Neural progenitor cell (in vitro differentiated cells): ENCODE measurements around the gene PODNL1. TPM values are rescaled to one million over a fixed set of nuclear protein-coding genes. Genes with fewer than 3 reads are reported as not detected.
A peak's percentile ranks its signal among the peaks of the same experiment; 100 is the strongest.

ENCODE experiments used
- DNase-seq: peaks from one replicate; pipeline ENCODE4 v3.0.0-alpha.2; 2016; ENCODE audit warnings: low spot score
- H2AFZ ChIP-seq: fragments of 200-600 bp; sonication (generic); replicated peaks from 2 replicates; pipeline ENCODE4 v1.6.1; 2016; ENCODE audit warnings: antibody characterized with exemption
- H3F3A ChIP-seq: fragments of 200-600 bp; sonication (generic); 2 replicates; pipeline ENCODE4 v1.6.1; 2016; ENCODE audit warnings: antibody characterized with exemption, low read depth
- H3K27ac ChIP-seq: fragments of 200-600 bp; sonication (generic); 2 replicates; pipeline ENCODE4 v1.5.1; 2016; ENCODE audit warnings: mild to moderate bottlenecking
- H3K27me3 ChIP-seq: fragments of 200-600 bp; sonication (generic); 2 replicates; pipeline ENCODE4 v1.6.1; 2016; ENCODE audit warnings: mild to moderate bottlenecking, moderate library complexity
- H3K36me3 ChIP-seq: fragments of 200-600 bp; sonication (generic); 2 replicates; pipeline ENCODE4 v1.5.1; 2016
- H3K4me1 ChIP-seq: fragments of 200-600 bp; sonication (generic); 2 replicates; pipeline ENCODE4 v1.6.1; 2016; ENCODE audit warnings: mixed run types
- H3K4me2 ChIP-seq: fragments of 200-600 bp; sonication (generic); 2 replicates; pipeline ENCODE4 v1.6.1; 2016
- H3K4me3 ChIP-seq: fragments of 200-600 bp; sonication (generic); 2 replicates; pipeline ENCODE4 v1.5.1; 2016
- H3K79me2 ChIP-seq: fragments of 200-600 bp; sonication (generic); 2 replicates; pipeline ENCODE4 v1.6.1; 2016; ENCODE audit warnings: low read depth
- H3K9ac ChIP-seq: fragments of 200-600 bp; sonication (generic); 2 replicates; pipeline ENCODE4 v1.6.1; 2016
- H3K9me3 ChIP-seq: fragments of 200-600 bp; sonication (generic); 2 replicates; pipeline ENCODE4 v1.5.1; 2016; ENCODE audit warnings: low read depth
- H4K20me1 ChIP-seq: fragments of 200-600 bp; sonication (generic); 2 replicates; pipeline ENCODE4 v1.6.1; 2016; ENCODE audit warnings: low read depth
- H3K27ac Mint-ChIP-seq: 3 replicates; pipeline ENCODE4 v1.8.0; 2021; ENCODE audit warnings: mixed read lengths
- H3K27me3 Mint-ChIP-seq: 2 replicates; pipeline ENCODE4 v1.8.0; 2022; ENCODE audit warnings: low read depth, mild to moderate bottlenecking, inconsistent platforms, moderate library complexity, mixed read lengths; ENCODE audit not compliant: insufficient read depth
- H3K36me3 Mint-ChIP-seq: 3 replicates; pipeline ENCODE4 v1.8.0; 2021; ENCODE audit warnings: mixed read lengths
- H3K4me1 Mint-ChIP-seq: 3 replicates; pipeline ENCODE4 v1.8.0; 2021; ENCODE audit warnings: mixed read lengths
- H3K4me3 Mint-ChIP-seq: 3 replicates; pipeline ENCODE4 v1.8.0; 2021; ENCODE audit warnings: mild to moderate bottlenecking, moderate library complexity, mixed read lengths
- H3K9me3 Mint-ChIP-seq: 3 replicates; pipeline ENCODE4 v1.8.0; 2020; ENCODE audit warnings: mixed read lengths
- CTCF ChIP-seq: fragments of 200-600 bp; sonication (generic); IDR thresholded peaks from 2 replicates; pipeline ENCODE4 v1.5.1; 2017; ENCODE audit warnings: antibody characterized with exemption, mild to moderate bottlenecking
- EZH2 ChIP-seq: fragments of 200-600 bp; sonication (generic); IDR thresholded peaks from 2 replicates; pipeline ENCODE4 v1.6.1; 2017; ENCODE audit warnings: antibody characterized with exemption, mild to moderate bottlenecking, moderate library complexity
- EZH2phosphoT487 ChIP-seq: fragments of 200-600 bp; sonication (generic); IDR thresholded peaks from 2 replicates; pipeline ENCODE4 v1.6.1; 2017; ENCODE audit warnings: antibody characterized with exemption
- total RNA-seq: library from RNA; depleted of rRNA; stranded (reverse); fragments of >200 nt; gene quantifications from 2 replicates; pipeline ENCODE4 v1.2.3, GENCODE V29; 2015; ENCODE audit warnings: low replicate concordance

PODNL1 gene
- total RNA-seq, 1 donor from 2014 or later: not detected

- TF ChIP-seq CTCF (peak; percentile 7), EZH2 (no peak), EZH2phosphoT487 (no peak)
- H3K4me1 Mint-ChIP-seq: peaks cover 30% of the 10 kb centered on the region
- peaks cover 8% of the 10 kb centered on the region for H3K27me3 Mint-ChIP-seq
- H3K4me3 ChIP-seq: no peak overlapping the region
- no peaks in the 10 kb centered on the region for H3K9me3 ChIP-seq
- no peak overlapping the region for H3K27ac ChIP-seq
- H4K20me1 ChIP-seq: no peaks in the 10 kb centered on the region
- H3K79me2 ChIP-seq: no peaks in the 10 kb centered on the region
- H3K4me3 Mint-ChIP-seq: peak overlapping the region; percentile 38
- no peak overlapping the region for H3K9ac ChIP-seq
- H3K36me3 Mint-ChIP-seq: no peaks in the 10 kb centered on the region
- peaks cover 7% of the 10 kb centered on the region for H3F3A ChIP-seq
- peak; percentile 69 for DNase-seq
- no peaks in the 10 kb centered on the region for H3K36me3 ChIP-seq
- H3K27me3 ChIP-seq: peaks cover 34% of the 10 kb centered on the region
- H3K9me3 Mint-ChIP-seq: no peaks in the 10 kb centered on the region
- H3K4me2 ChIP-seq: peak overlapping the region; percentile 66
- peak overlapping the region; percentile 9 for H2AFZ ChIP-seq
- H3K27ac Mint-ChIP-seq: peak overlapping the region; percentile 90
- H3K4me1 ChIP-seq: peaks cover 24% of the 10 kb centered on the region
Measured at GRCh38 chr19:13881251-13881691, 56.9 kb downstream of the PODNL1 start.

Other genes starting within 250 kb of the PODNL1 start
- gene MRI1, start 173.9 kb downstream of the PODNL1 start, total RNA-seq: 6.3 and 22.5 TPM in 2 replicates
- 88.2 and 95.6 TPM in 2 replicates for gene C19orf53, start 164.0 kb downstream of the PODNL1 start, total RNA-seq
- gene ZSWIM4, start 143.0 kb downstream of the PODNL1 start, total RNA-seq: 6.7 and 20.4 TPM in 2 replicates
- not detected in 2 replicates for gene NANOS3, start 61.3 kb downstream of the PODNL1 start, total RNA-seq
- gene BRME1, start 32.3 kb downstream of the PODNL1 start, total RNA-seq: 0.49 and 4.1 TPM in 2 replicates
- gene CC2D1A, start 32.2 kb downstream of the PODNL1 start, total RNA-seq: 8.1 and 22.0 TPM in 2 replicates
- gene DCAF15, start 14.1 kb upstream of the PODNL1 start, total RNA-seq: 28.6 and 69.9 TPM in 2 replicates
- gene RFX1, start 67.9 kb upstream of the PODNL1 start, total RNA-seq: 1.0 and 3.3 TPM in 2 replicates
- not detected in 2 replicates for gene RLN3, start 89.7 kb upstream of the PODNL1 start, total RNA-seq
- 1.2 and 3.3 TPM in 2 replicates for gene IL27RA, start 93.3 kb upstream of the PODNL1 start, total RNA-seq
- gene PALM3, start 123.7 kb upstream of the PODNL1 start, total RNA-seq: 4.0 TPM in 1 of 2 replicates, not detected in the other
- 0.68 TPM in 1 of 2 replicates, not detected in the other for gene MISP3, start 134.4 kb upstream of the PODNL1 start, total RNA-seq
- gene C19orf67, start 147.4 kb upstream of the PODNL1 start, total RNA-seq: not detected in 2 replicates
- 22.1 and 53.0 TPM in 2 replicates for gene SAMD1, start 152.3 kb upstream of the PODNL1 start, total RNA-seq
- gene PRKACA, start 179.3 kb upstream of the PODNL1 start, total RNA-seq: 22.2 and 31.8 TPM in 2 replicates
- 16.4 and 38.8 TPM in 2 replicates for gene ASF1B, start 198.2 kb upstream of the PODNL1 start, total RNA-seq